ENCODE results near the gene ZNF860. TPM values are rescaled to one million over a fixed set of nuclear protein-coding genes. Genes with fewer than 3 reads are reported as not detected.
"Not testable (repeated sequence)": the region's sequence is repeated elsewhere in the genome, so short reads cannot be mapped to it uniquely, and the experiment has no call there.

The ZNF860 gene
- polyA plus RNA-seq, 2 donors: 0.88 to 1.8 TPM

DNA sequence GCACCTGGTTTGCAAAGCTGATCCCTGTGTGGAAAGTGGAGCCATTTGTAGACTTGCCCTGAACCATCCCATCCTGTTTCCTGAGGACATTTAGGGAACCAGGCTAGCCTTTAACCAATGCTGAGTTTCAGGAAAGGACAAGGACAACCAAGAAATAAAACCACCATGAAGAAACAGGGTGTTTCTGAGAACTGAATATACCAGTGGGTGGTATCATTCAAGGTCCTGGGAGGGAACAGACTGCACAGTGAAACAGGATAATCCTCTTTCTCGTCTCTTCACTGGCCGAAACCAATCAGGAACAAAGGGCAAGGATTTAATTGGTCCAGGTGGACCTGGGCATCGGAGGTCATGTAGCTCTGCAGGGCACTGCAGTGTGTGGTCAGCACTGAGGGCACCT is 21.8 kb downstream of the ZNF860 start:
- H3K9me3 ChIP-seq (ENCODE audit: control insufficient read depth in 2 of 2, insufficient read depth in 1 of 2, low read depth in 1 of 2, low read length in 1 of 2): no peaks in the 10 kb centered on the region
- H3K27ac ChIP-seq (ENCODE audit: low read depth in 2 of 2, low read length in 1 of 2): no peak overlapping the region
- peaks cover 0 to 3% of the 10 kb centered on the region in 2 donors for H3K4me1 ChIP-seq (ENCODE audit: control insufficient read depth in 2 of 2, insufficient read depth in 2 of 2, low read length in 1 of 2)
- no peak overlapping the region for H3K4me3 ChIP-seq (ENCODE audit: low read depth in 1 of 2, low read length in 2 of 2)
- no peaks in the 10 kb centered on the region for H3K27me3 ChIP-seq (ENCODE audit: control insufficient read depth in 1 of 2, insufficient read depth in 2 of 2, low read length in 2 of 2)
- 83 to 89% methylated on average over 3 of the region's 3 CpGs for WGBS, 2 donors
- no peaks in the 10 kb centered on the region for H3K36me3 ChIP-seq (ENCODE audit: control insufficient read depth in 2 of 2, insufficient read depth in 2 of 2, low read length in 1 of 2)

DNA sequence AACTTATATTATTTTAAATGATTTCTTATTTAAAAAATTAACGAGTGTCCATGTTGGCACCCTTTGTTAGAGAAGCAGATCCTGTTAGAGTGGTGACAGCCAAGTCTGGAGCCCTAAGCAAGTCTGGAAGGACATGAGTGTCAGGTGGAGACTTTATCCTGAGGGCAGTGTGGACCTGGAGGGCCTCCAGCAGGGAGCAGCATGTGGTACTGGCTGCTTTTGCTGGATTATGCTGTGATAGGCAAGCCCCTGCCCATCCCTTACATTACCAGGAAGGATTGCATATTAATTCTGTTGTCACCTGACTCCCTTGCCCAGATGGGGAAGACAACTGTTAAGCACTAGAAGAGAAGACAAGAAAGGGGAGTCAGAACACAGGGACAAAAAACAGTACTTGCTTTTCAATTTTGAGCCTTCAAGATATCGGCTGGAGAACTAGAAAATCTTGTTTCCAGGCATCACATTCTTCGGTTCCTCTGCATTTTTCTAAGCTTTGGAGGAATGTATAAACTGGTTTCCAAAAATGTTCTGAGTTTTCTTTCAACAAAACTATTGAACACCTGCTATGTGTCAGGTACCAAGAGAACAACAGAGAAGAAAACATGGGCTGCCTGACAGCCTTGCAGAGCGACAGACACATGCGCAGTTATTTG is 22.7 kb downstream of the ZNF860 start:
- Histone ChIP-seq H3K4me1 (ENCODE audit: control insufficient read depth in 2 of 2, insufficient read depth in 2 of 2, low read length in 1 of 2) (peaks cover 0 to 3% of the 10 kb centered on the region in 2 donors), H3K36me3 (ENCODE audit: control insufficient read depth in 2 of 2, insufficient read depth in 2 of 2, low read length in 1 of 2) (no peaks in the 10 kb centered on the region), H3K27me3 (ENCODE audit: control insufficient read depth in 1 of 2, insufficient read depth in 2 of 2, low read length in 2 of 2) (no peaks in the 10 kb centered on the region), H3K9me3 (ENCODE audit: control insufficient read depth in 2 of 2, insufficient read depth in 1 of 2, low read depth in 1 of 2, low read length in 1 of 2) (no peaks in the 10 kb centered on the region), H3K4me3 (ENCODE audit: low read depth in 1 of 2, low read length in 2 of 2) (no peak overlapping the region), H3K27ac (ENCODE audit: low read depth in 2 of 2, low read length in 1 of 2) (no peak overlapping the region)
- WGBS, 2 donors: 56 to 60% methylated on average over 5 of the region's 5 CpGs

DNA sequence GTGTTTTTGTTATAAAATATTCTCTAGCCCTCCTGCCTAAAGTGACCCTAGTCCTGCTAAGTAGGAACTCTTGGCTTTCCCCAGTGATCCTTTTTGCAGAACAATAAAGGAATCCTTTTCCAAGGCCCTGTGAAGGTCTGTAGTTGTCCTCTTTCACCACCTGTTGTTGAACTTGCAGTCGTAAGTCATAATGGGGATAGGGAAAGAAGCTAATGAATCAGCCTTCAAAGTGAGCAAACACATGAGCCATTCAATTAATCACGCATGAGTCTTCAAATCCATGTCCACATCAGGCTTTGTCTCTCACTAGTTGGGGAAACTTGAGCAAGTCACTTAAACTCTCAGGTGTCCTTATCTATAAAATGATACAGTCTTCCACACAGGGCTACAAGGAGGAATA is 27.6 kb downstream of the ZNF860 start:
- no peak overlapping the region for H3K27ac ChIP-seq (ENCODE audit: low read depth in 2 of 2, low read length in 1 of 2)
- 69 to 70% methylated on average over 2 of the region's 2 CpGs for WGBS, 2 donors
- H3K4me3 ChIP-seq (ENCODE audit: low read depth in 1 of 2, low read length in 2 of 2): no peak overlapping the region
- H3K9me3 ChIP-seq (ENCODE audit: control insufficient read depth in 2 of 2, insufficient read depth in 1 of 2, low read depth in 1 of 2, low read length in 1 of 2): peaks cover 0 to 2% of the 10 kb centered on the region in 2 donors
- no peaks in the 10 kb centered on the region for H3K36me3 ChIP-seq (ENCODE audit: control insufficient read depth in 2 of 2, insufficient read depth in 2 of 2, low read length in 1 of 2)
- no peaks in the 10 kb centered on the region for H3K27me3 ChIP-seq (ENCODE audit: control insufficient read depth in 1 of 2, insufficient read depth in 2 of 2, low read length in 2 of 2)
- H3K4me1 ChIP-seq (ENCODE audit: control insufficient read depth in 2 of 2, insufficient read depth in 2 of 2, low read length in 1 of 2): peaks cover 0 to 1% of the 10 kb centered on the region in 2 donors

DNA sequence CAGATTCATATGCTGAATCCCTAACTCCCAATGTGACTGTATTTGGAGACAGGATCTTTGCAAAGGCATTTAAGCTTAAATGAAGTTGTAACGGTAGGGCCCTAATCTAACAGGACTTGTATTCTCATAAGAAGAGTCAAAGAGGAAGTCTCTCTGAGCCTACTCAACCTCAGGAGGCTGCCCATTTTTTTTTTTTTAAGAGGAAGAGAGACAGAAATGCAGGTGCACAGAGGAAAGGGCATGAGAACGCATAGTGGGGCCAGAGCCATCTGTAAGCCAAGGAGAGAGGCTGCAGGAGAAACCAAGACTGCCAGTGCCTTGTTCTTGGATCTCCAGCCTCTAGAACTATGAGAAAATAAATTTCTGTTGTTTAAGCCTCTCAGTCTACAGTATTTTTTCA is 28.4 kb downstream of the ZNF860 start:
- Histone ChIP-seq H3K36me3 (ENCODE audit: control insufficient read depth in 2 of 2, insufficient read depth in 2 of 2, low read length in 1 of 2) (no peaks in the 10 kb centered on the region), H3K9me3 (ENCODE audit: control insufficient read depth in 2 of 2, insufficient read depth in 1 of 2, low read depth in 1 of 2, low read length in 1 of 2) (peaks cover 0 to 2% of the 10 kb centered on the region in 2 donors), H3K27ac (ENCODE audit: low read depth in 2 of 2, low read length in 1 of 2) (no peak overlapping the region), H3K4me3 (ENCODE audit: low read depth in 1 of 2, low read length in 2 of 2) (no peak overlapping the region), H3K27me3 (ENCODE audit: control insufficient read depth in 1 of 2, insufficient read depth in 2 of 2, low read length in 2 of 2) (no peaks in the 10 kb centered on the region), H3K4me1 (ENCODE audit: control insufficient read depth in 2 of 2, insufficient read depth in 2 of 2, low read length in 1 of 2) (no peaks in the 10 kb centered on the region)
- 83 to 85% methylated on average over 2 of the region's 2 CpGs for WGBS, 2 donors

DNA sequence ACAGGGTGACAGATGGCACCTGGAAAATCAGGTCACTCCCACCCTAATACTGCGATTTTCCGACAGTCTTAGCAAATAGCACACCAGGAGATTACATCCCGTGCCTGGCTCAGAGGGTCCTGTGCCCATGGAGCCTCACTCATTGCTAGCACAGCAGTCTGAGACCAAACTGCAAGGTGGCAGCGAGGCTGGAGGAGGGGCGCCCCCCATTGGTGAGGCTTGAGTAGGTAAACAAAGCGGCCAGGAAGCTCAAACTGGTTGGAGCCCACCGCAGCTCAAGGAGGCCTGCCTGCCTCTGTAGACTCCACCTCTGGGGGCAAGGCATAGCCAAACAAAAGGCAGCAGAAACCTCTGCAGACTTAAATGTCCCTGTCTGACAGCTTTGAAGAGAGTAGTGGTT is 29.1 kb downstream of the ZNF860 start:
- WGBS, 2 donors: 94 to 95% methylated on average over 7 of the region's 7 CpGs
- H3K27me3 ChIP-seq (ENCODE audit: control insufficient read depth in 1 of 2, insufficient read depth in 2 of 2, low read length in 2 of 2); H3K9me3 ChIP-seq (ENCODE audit: control insufficient read depth in 2 of 2, insufficient read depth in 1 of 2, low read depth in 1 of 2, low read length in 1 of 2); H3K4me1 ChIP-seq (ENCODE audit: control insufficient read depth in 2 of 2, insufficient read depth in 2 of 2, low read length in 1 of 2); H3K27ac ChIP-seq (ENCODE audit: low read depth in 2 of 2, low read length in 1 of 2); H3K4me3 ChIP-seq (ENCODE audit: low read depth in 1 of 2, low read length in 2 of 2); H3K36me3 ChIP-seq (ENCODE audit: control insufficient read depth in 2 of 2, insufficient read depth in 2 of 2, low read length in 1 of 2): not testable (repeated sequence)

DNA sequence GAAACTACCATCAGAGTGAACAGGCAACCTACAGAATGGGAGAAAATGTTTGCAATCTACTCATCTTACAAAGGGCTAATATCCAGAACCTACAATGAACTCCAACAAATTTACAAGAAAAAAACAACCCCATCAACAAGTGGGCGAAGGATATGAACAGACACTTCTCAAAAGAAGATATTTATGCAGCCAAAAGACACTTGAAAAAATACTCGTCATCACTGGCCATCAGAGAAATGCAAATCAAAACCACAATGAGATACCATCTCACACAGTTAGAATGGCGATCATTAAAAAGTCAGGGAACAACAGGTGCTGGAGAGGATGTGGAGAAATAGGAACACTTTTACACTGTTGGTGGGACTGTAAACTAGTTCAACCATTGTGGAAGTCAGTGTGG is 34.1 kb downstream of the ZNF860 start:
- H3K36me3 ChIP-seq (ENCODE audit: control insufficient read depth in 2 of 2, insufficient read depth in 2 of 2, low read length in 1 of 2); H3K4me3 ChIP-seq (ENCODE audit: low read depth in 1 of 2, low read length in 2 of 2); H3K27ac ChIP-seq (ENCODE audit: low read depth in 2 of 2, low read length in 1 of 2); H3K4me1 ChIP-seq (ENCODE audit: control insufficient read depth in 2 of 2, insufficient read depth in 2 of 2, low read length in 1 of 2); H3K9me3 ChIP-seq (ENCODE audit: control insufficient read depth in 2 of 2, insufficient read depth in 1 of 2, low read depth in 1 of 2, low read length in 1 of 2); H3K27me3 ChIP-seq (ENCODE audit: control insufficient read depth in 1 of 2, insufficient read depth in 2 of 2, low read length in 2 of 2): not testable (repeated sequence)
- 91 to 95% methylated on average over 3 of the region's 3 CpGs for WGBS, 2 donors

DNA sequence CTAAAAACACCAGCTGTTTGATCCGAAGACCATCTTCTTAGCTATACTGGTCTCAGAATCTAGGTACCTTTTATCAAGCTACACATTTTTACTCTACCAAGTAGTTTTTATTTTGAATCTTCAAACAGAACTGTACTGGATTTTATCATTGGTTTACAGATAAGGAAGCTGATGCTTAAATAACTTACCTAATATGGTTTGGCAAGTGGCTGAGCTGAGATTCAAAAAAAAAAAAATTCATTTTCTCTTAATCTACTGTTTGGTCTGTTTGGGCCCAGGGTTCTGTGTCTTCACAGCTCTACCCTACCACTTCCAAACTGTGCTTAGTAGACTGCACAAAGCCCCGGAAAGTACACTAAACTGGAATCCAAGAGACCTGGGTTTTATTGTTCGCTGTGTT is 35.7 kb downstream of the ZNF860 start:
- Histone ChIP-seq H3K27ac (ENCODE audit: low read depth in 2 of 2, low read length in 1 of 2) (no peak overlapping the region), H3K4me3 (ENCODE audit: low read depth in 1 of 2, low read length in 2 of 2) (no peak overlapping the region), H3K9me3 (ENCODE audit: control insufficient read depth in 2 of 2, insufficient read depth in 1 of 2, low read depth in 1 of 2, low read length in 1 of 2) (no peaks in the 10 kb centered on the region), H3K36me3 (ENCODE audit: control insufficient read depth in 2 of 2, insufficient read depth in 2 of 2, low read length in 1 of 2) (no peaks in the 10 kb centered on the region), H3K4me1 (ENCODE audit: control insufficient read depth in 2 of 2, insufficient read depth in 2 of 2, low read length in 1 of 2) (no peaks in the 10 kb centered on the region), H3K27me3 (ENCODE audit: control insufficient read depth in 1 of 2, insufficient read depth in 2 of 2, low read length in 2 of 2) (no peaks in the 10 kb centered on the region)
- 86 to 88% methylated on average over 3 of the region's 3 CpGs for WGBS, 2 donors

DNA sequence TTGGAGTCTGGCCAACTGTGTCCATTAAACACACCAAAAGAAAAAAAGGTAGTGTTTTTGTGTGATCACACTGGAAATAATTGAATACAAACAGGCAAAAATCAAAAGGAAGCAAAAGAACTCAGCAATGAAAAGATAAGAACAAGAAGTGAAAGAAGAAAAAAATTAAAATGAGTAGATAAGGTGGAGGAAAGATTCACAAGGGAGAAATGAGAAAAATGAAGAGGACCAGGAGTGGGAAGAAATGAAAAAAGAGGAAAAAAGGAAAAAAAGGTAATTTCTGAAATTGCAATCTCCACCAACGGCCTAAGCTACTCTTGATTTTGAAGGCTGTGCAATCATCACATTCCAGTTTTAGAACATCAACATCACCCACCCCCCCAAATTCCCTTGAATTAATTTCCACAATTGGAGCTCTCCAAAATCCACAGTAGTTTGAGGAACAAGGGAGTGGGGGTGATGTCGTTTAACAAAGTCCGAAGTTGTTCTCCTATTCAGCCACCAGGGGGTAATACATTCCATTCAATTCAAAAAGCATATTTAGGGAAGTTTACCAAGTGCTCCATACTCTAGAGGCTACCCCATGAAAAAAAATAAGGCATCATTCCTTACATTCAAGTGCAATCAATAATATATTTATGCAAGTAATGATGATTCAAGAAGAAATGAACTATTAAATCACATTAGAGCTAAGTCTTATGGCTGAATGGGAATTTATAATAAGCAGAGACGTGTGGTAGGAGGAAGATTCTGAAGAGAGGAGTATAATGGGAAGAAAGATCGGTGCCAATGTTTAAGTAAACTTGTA is 37.4 kb downstream of the ZNF860 start:
- H3K27ac ChIP-seq (ENCODE audit: low read depth in 2 of 2, low read length in 1 of 2): no peak overlapping the region
- H3K9me3 ChIP-seq (ENCODE audit: control insufficient read depth in 2 of 2, insufficient read depth in 1 of 2, low read depth in 1 of 2, low read length in 1 of 2): no peaks in the 10 kb centered on the region
- H3K4me3 ChIP-seq (ENCODE audit: low read depth in 1 of 2, low read length in 2 of 2): no peak overlapping the region
- H3K4me1 ChIP-seq (ENCODE audit: control insufficient read depth in 2 of 2, insufficient read depth in 2 of 2, low read length in 1 of 2): no peaks in the 10 kb centered on the region
- no peaks in the 10 kb centered on the region for H3K36me3 ChIP-seq (ENCODE audit: control insufficient read depth in 2 of 2, insufficient read depth in 2 of 2, low read length in 1 of 2)
- no peaks in the 10 kb centered on the region for H3K27me3 ChIP-seq (ENCODE audit: control insufficient read depth in 1 of 2, insufficient read depth in 2 of 2, low read length in 2 of 2)
- 39 to 40% methylated on average over 5 of the region's 5 CpGs for WGBS, 2 donors

DNA sequence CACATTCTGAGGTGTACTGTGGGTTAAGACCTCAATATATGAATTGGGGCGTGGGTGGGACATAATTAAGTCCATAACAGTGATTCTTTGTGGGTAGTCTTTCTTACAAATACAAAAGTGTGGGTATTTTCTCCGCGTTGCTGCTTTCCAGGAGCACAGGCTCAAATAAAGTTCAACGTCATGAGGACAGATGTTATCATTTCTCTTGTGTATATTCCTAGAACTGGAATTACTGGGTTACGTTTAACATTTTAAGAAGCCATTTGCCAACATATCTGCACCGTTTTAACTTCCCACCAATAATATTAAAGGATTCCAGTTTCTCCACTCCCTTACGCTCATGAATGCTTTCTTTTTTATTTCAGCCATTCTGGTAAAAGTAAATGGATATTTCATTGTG is 39.6 kb downstream of the ZNF860 start:
- Histone ChIP-seq H3K36me3 (ENCODE audit: control insufficient read depth in 2 of 2, insufficient read depth in 2 of 2, low read length in 1 of 2) (no peaks in the 10 kb centered on the region), H3K4me3 (ENCODE audit: low read depth in 1 of 2, low read length in 2 of 2) (no peak overlapping the region), H3K4me1 (ENCODE audit: control insufficient read depth in 2 of 2, insufficient read depth in 2 of 2, low read length in 1 of 2) (no peaks in the 10 kb centered on the region), H3K27me3 (ENCODE audit: control insufficient read depth in 1 of 2, insufficient read depth in 2 of 2, low read length in 2 of 2) (no peaks in the 10 kb centered on the region), H3K27ac (ENCODE audit: low read depth in 2 of 2, low read length in 1 of 2) (no peak overlapping the region), H3K9me3 (ENCODE audit: control insufficient read depth in 2 of 2, insufficient read depth in 1 of 2, low read depth in 1 of 2, low read length in 1 of 2) (no peaks in the 10 kb centered on the region)
- WGBS, 2 donors: 85 to 88% methylated on average over 7 of the region's 7 CpGs

DNA sequence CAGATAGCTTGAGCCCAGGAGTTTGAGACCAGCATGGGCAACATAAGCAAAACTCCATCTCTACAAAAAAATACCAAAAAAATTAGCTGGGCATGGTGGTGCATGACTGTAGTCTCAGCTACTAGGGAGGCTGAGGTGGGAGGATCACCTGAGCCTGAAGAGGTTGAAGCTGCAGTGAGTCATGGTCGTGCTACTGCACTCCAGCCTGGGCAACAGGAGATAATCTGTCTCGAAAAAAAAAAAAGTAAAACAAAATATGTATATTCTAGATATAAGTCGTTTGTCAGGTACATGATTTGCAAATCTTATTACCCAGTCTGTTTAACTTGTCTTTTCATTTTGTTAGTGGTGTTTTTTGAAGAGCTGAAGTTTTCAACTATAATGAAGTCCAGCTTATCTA is 40.2 kb downstream of the ZNF860 start:
- H3K9me3 ChIP-seq (ENCODE audit: control insufficient read depth in 2 of 2, insufficient read depth in 1 of 2, low read depth in 1 of 2, low read length in 1 of 2): no peaks in the 10 kb centered on the region
- no peak overlapping the region for H3K27ac ChIP-seq (ENCODE audit: low read depth in 2 of 2, low read length in 1 of 2)
- H3K4me3 ChIP-seq (ENCODE audit: low read depth in 1 of 2, low read length in 2 of 2): no peak overlapping the region
- H3K36me3 ChIP-seq (ENCODE audit: control insufficient read depth in 2 of 2, insufficient read depth in 2 of 2, low read length in 1 of 2): no peaks in the 10 kb centered on the region
- no peaks in the 10 kb centered on the region for H3K27me3 ChIP-seq (ENCODE audit: control insufficient read depth in 1 of 2, insufficient read depth in 2 of 2, low read length in 2 of 2)
- H3K4me1 ChIP-seq (ENCODE audit: control insufficient read depth in 2 of 2, insufficient read depth in 2 of 2, low read length in 1 of 2): no peaks in the 10 kb centered on the region
- 74 to 78% methylated on average over 3 of the region's 3 CpGs for WGBS, 2 donors

Measured in esophagus (tissue), 2 donors.